H1 (cell line): ENCODE results near the gene C2orf74. TPM values are rescaled to one million over a fixed set of nuclear protein-coding genes. Genes with fewer than 3 reads are reported as not detected.

ENCODE experiments used
- CTCF ChIA-PET: fragments of 300-600 bp; sonication (Branson Sonifier 250); formaldehyde crosslinking; loops from one replicate; lab custom pipeline; 2021; ENCODE audit not compliant: partially characterized antibody; lab: Charles Lee
- POLR2A ChIA-PET: fragments of 300-600 bp; sonication (Branson Sonifier 250); formaldehyde crosslinking; loops from one replicate; lab custom pipeline; 2021; ENCODE audit warnings: inconsistent platforms; ENCODE audit not compliant: partially characterized antibody; lab: Charles Lee
- DNase-seq, 2 experiments: peaks; one replicate each; pipeline versions ENCODE4 v3.0.0 to v3.0.0-alpha.2; 2010 to 2022; ENCODE audit warnings: low spot score in 2 of 2, low read depth in 1 of 2, mixed read lengths in 1 of 2
- FAIRE-seq: peaks from 2 replicates; lab custom pipeline; 2011; peaks lifted over from hg19 to GRCh38; lab: Jason Lieb, UNC
- H2AFZ ChIP-seq: 2 replicates; pipeline ENCODE4 v1.8.1; 2012; ENCODE audit warnings: low read length, inconsistent platforms
- H2AK5ac ChIP-seq: 2 replicates; pipeline ENCODE4 v1.6.1; 2013; ENCODE audit warnings: low read depth, low read length
- H2BK120ac ChIP-seq: replicated peaks from 2 replicates; pipeline ENCODE3; 2013; ENCODE audit warnings: low read depth, low read length, inconsistent platforms
- H2BK12ac ChIP-seq: 2 replicates; pipeline ENCODE4 v1.6.1; 2013; ENCODE audit warnings: low read depth, low read length
- H2BK15ac ChIP-seq: 2 replicates; pipeline ENCODE4 v1.6.1; 2013; ENCODE audit warnings: low read length
- H2BK20ac ChIP-seq: 2 replicates; pipeline ENCODE4 v1.6.1; 2013; ENCODE audit warnings: low read length
- H2BK5ac ChIP-seq: 2 replicates; pipeline ENCODE4 v1.6.1; 2013; ENCODE audit warnings: low read depth, low read length
- H3K14ac ChIP-seq: 2 replicates; pipeline ENCODE4 v1.6.1; 2013; ENCODE audit warnings: inconsistent platforms; ENCODE audit not compliant: insufficient read length
- H3K18ac ChIP-seq: 2 replicates; pipeline ENCODE4 v1.6.1; 2013; ENCODE audit warnings: low read length; ENCODE audit errors: extremely low read depth
- H3K23ac ChIP-seq: 2 replicates; pipeline ENCODE4 v1.6.1; 2013; ENCODE audit warnings: inconsistent platforms; ENCODE audit not compliant: insufficient read length
- H3K23me2 ChIP-seq: 2 replicates; pipeline ENCODE4 v1.6.1; 2013; ENCODE audit warnings: low read depth, low read length
- H3K27ac ChIP-seq: 2 replicates; pipeline ENCODE4 v1.6.1; 2011; ENCODE audit warnings: low read depth, low read length, inconsistent platforms
- H3K27me3 ChIP-seq, 4 experiments: replicated peaks in 1 of 4; 1 replicate in 1 of 4; 2 replicates in 3 of 4; pipeline versions ENCODE4 v1.6.1 to v1.8.1; 2011 to 2013; ENCODE audit warnings: low read length in 3 of 4, mild to moderate bottlenecking in 3 of 4, inconsistent platforms in 2 of 4, mixed read lengths in 2 of 4, moderate library complexity in 1 of 4; ENCODE audit not compliant: control insufficient read depth in 3 of 4, insufficient read depth in 3 of 4; ENCODE audit errors: extremely low read depth in 1 of 4
- H3K36me3 ChIP-seq, 4 experiments: 2 replicates each; pipeline versions ENCODE4 v1.6.1 to v1.8.1; 2011 to 2013; ENCODE audit warnings: mild to moderate bottlenecking in 4 of 4, low read length in 3 of 4, moderate library complexity in 2 of 4, control low read depth in 1 of 4, inconsistent platforms in 1 of 4; ENCODE audit not compliant: insufficient read depth in 4 of 4, control insufficient read depth in 2 of 4
- H3K4ac ChIP-seq: replicated peaks from 2 replicates; pipeline ENCODE3; 2013; ENCODE audit warnings: low read length, low read depth, mixed read lengths, inconsistent platforms; ENCODE audit not compliant: insufficient read length
- H3K4me1 ChIP-seq, 4 experiments: replicated peaks in 1 of 4; 1 replicate in 1 of 4; 2 replicates in 3 of 4; pipeline versions ENCODE4 v1.6.1 to v1.8.1; 2011 to 2013; ENCODE audit warnings: low read length in 3 of 4, inconsistent platforms in 2 of 4, mixed read lengths in 1 of 4; ENCODE audit not compliant: insufficient read depth in 4 of 4, control insufficient read depth in 3 of 4
- H3K4me2 ChIP-seq, 2 experiments: 2 replicates each; pipeline versions ENCODE4 v1.6.1 to v1.8.1; 2011 to 2013; ENCODE audit warnings: low read depth in 2 of 2, low read length in 2 of 2, control low read depth in 1 of 2, inconsistent platforms in 1 of 2, mild to moderate bottlenecking in 1 of 2; ENCODE audit not compliant: insufficient read depth in 1 of 2
- H3K4me3 ChIP-seq, 4 experiments: fragments of 200-600, 300-600 bp in 1 of 4; sonication (generic), shearing (Covaris generic), sonication (Bioruptor Twin) in 1 of 4; 2 replicates each; pipeline versions ENCODE4 v1.5.1 to v1.8.1; 2011 to 2016; ENCODE audit warnings: low read length in 4 of 4, low read depth in 3 of 4, control low read depth in 2 of 4, inconsistent platforms in 2 of 4, mild to moderate bottlenecking in 2 of 4, mixed read lengths in 1 of 4, moderate library complexity in 1 of 4; ENCODE audit not compliant: insufficient read depth in 2 of 4; ENCODE audit errors: extremely low read depth in 1 of 4
- H3K56ac ChIP-seq: replicated peaks from 2 replicates; pipeline ENCODE3; 2013; ENCODE audit warnings: low read depth, mild to moderate bottlenecking, mixed read lengths, low read length, inconsistent platforms; ENCODE audit not compliant: insufficient read length
- H3K79me1 ChIP-seq: 2 replicates; pipeline ENCODE4 v1.6.1; 2013; ENCODE audit warnings: low read depth, low read length, control low read depth
- H3K79me2 ChIP-seq, 2 experiments: 2 replicates each; pipeline versions ENCODE4 v1.6.1 to v1.8.1; 2012 to 2013; ENCODE audit warnings: low read length in 2 of 2, mild to moderate bottlenecking in 2 of 2, inconsistent platforms in 1 of 2; ENCODE audit not compliant: insufficient read depth in 2 of 2, control insufficient read depth in 1 of 2
- H3K9ac ChIP-seq, 4 experiments: replicated peaks in 1 of 4; 1 replicate in 1 of 4; 2 replicates in 3 of 4; pipeline versions ENCODE4 v1.6.1 to v1.8.1; 2011 to 2013; ENCODE audit warnings: low read depth in 3 of 4, low read length in 3 of 4, control low read depth in 2 of 4, mild to moderate bottlenecking in 2 of 4, moderate library complexity in 2 of 4, inconsistent platforms in 1 of 4; ENCODE audit errors: extremely low read depth in 1 of 4
- H3K9me3 ChIP-seq, 2 experiments: 2 replicates each; pipeline versions ENCODE4 v1.6.1 to v1.8.1; 2012 to 2013; ENCODE audit warnings: mild to moderate bottlenecking in 2 of 2, moderate library complexity in 2 of 2, control low read depth in 1 of 2, inconsistent platforms in 1 of 2, low read depth in 1 of 2, low read length in 1 of 2, mixed read lengths in 1 of 2; ENCODE audit not compliant: insufficient read depth in 2 of 2
- H4K20me1 ChIP-seq, 2 experiments: replicated peaks in 1 of 2; 2 replicates each; pipeline versions ENCODE3 to v1.8.1; 2011 to 2013; ENCODE audit warnings: inconsistent platforms in 2 of 2, low read length in 2 of 2, mild to moderate bottlenecking in 1 of 2; ENCODE audit not compliant: insufficient read depth in 2 of 2, control insufficient read depth in 1 of 2
- H4K5ac ChIP-seq: 2 replicates; pipeline ENCODE4 v1.6.1; 2013; ENCODE audit warnings: low read length, low read depth, mixed read lengths, inconsistent platforms; ENCODE audit not compliant: insufficient read length
- H4K8ac ChIP-seq: 2 replicates; pipeline ENCODE4 v1.8.0; 2013; ENCODE audit warnings: mild to moderate bottlenecking, moderate library complexity, low read length, inconsistent platforms; ENCODE audit not compliant: insufficient read depth; ENCODE audit errors: extremely low read depth
- H4K91ac ChIP-seq: replicated peaks from 2 replicates; pipeline ENCODE3; 2013; ENCODE audit warnings: low read length, mixed read lengths, inconsistent platforms; ENCODE audit not compliant: insufficient read length
- CHD2 ChIP-seq: IDR thresholded peaks from 2 replicates; pipeline ENCODE4 v1.6.1; 2012; ENCODE audit warnings: low read length, improper control_type of control experiment
- CTBP2 ChIP-seq: IDR thresholded peaks from 2 replicates; pipeline ENCODE4 v1.7.0; 2011; ENCODE audit warnings: borderline replicate concordance, mild to moderate bottlenecking, moderate library complexity, mixed read lengths, low read length; ENCODE audit not compliant: insufficient read depth, insufficient read length
- FOSL1 ChIP-seq: IDR thresholded peaks from 2 replicates; pipeline ENCODE4 v1.6.1; 2011; ENCODE audit warnings: mild to moderate bottlenecking, low read depth, low read length, moderate library complexity; ENCODE audit not compliant: insufficient read depth
- GTF2F1 ChIP-seq: IDR thresholded peaks from 2 replicates; pipeline ENCODE4 v1.6.1; 2012; ENCODE audit warnings: low read depth, low read length, improper control_type of control experiment, borderline replicate concordance
- JUND ChIP-seq: IDR thresholded peaks from 2 replicates; pipeline ENCODE4 v1.6.1; 2011; ENCODE audit warnings: mild to moderate bottlenecking, improper control_type of control experiment, low read length
- RXRA ChIP-seq: IDR thresholded peaks from 2 replicates; pipeline ENCODE4 v1.6.1; 2011; ENCODE audit warnings: low read depth, mild to moderate bottlenecking, low read length, moderate library complexity; ENCODE audit not compliant: insufficient read depth
- SRF ChIP-seq: IDR thresholded peaks from 2 replicates; pipeline ENCODE4 v1.6.1; 2011; ENCODE audit warnings: mild to moderate bottlenecking, low read depth, low read length, moderate library complexity
- TAF1 ChIP-seq: IDR thresholded peaks from 2 replicates; pipeline ENCODE4 v1.6.1; 2011; ENCODE audit warnings: mild to moderate bottlenecking, low read depth, low read length
- TBP ChIP-seq: IDR thresholded peaks from 2 replicates; pipeline ENCODE4 v1.6.1; 2011; ENCODE audit warnings: low read depth, low read length, improper control_type of control experiment
- USF2 ChIP-seq: IDR thresholded peaks from 2 replicates; pipeline ENCODE4 v1.6.1; 2011; ENCODE audit warnings: low read length, improper control_type of control experiment
- YY1 ChIP-seq: IDR thresholded peaks from 2 replicates; pipeline ENCODE4 v1.6.1; 2011; ENCODE audit warnings: low read depth, mild to moderate bottlenecking, low read length
- WGBS, 2 experiments: shearing (Covaris generic) in 1 of 2; methylation state at CpG; one replicate each; pipeline versions ENCODE4 v1.1.6 to v1.1.7; 2013 to 2015; ENCODE audit warnings: low lambda C conversion rate in 2 of 2, mixed read lengths in 2 of 2, inconsistent platforms in 1 of 2, low coverage in 1 of 2, missing lambda C conversion rate in 1 of 2; ENCODE audit not compliant: insufficient replicate concordance in 2 of 2, insufficient coverage in 1 of 2, insufficient read length in 1 of 2; ENCODE audit errors: extremely low coverage in 1 of 2, missing lambda C conversion rate in 1 of 2; 5-methylcytosine and 5-hydroxymethylcytosine counted together
- polyA plus RNA-seq, 7 experiments: library from polyadenylated mRNA; depleted of rRNA in 3 of 7; stranded (reverse) in 5 of 7; unstranded in 2 of 7; fragments of >200 nt in 5 of 7; fragments of 200-250 nt in 2 of 7; gene quantifications; 1 replicate in 5 of 7; 2 replicates in 1 of 7; 4 replicates in 1 of 7; pipeline versions ENCODE4 v1.2.1 to v1.2.3, GENCODE V29; 2011 to 2013; ENCODE audit warnings: missing spikeins in 2 of 7, mixed read lengths in 2 of 7
- total RNA-seq: library from RNA; stranded (reverse); fragmentation: NEBNext Ultra II Directional; extraction: Animal tissue kit (Norgen Biotek cat#: 25700); gene quantifications from 2 replicates; pipeline ENCODE4 v1.2.1, GENCODE V29; 2021

C2orf74 gene
- total and polyA plus RNA-seq, 2 of the 8 experiments (the other 6 are each of a cell fraction or from before 2014, with no cell fraction given) = 2.6 to 9.3 TPM

- Histone ChIP-seq H2AK5ac (no peak overlapping the region), H3K79me1 (peaks cover 7% of the 10 kb centered on the region; the same call in 1 of the 2 replicates), H3K4ac (no peak overlapping the region), H2BK12ac (no peak overlapping the region), H3K4me2 (no peak overlapping the region), H3K79me2 (peaks cover 3 to 7% of the 10 kb centered on the region in 2 experiments; a peak in 1 of 4 replicates), H2BK5ac (peak overlapping the region; percentile 45; the same call in 1 of the 2 replicates), H2BK120ac (no peak overlapping the region), H3K56ac (no peak overlapping the region), H3K4me1 (peaks cover 6 to 11% (median 8%) of the 10 kb centered on the region in 4 experiments; a peak in 6 of 7 replicates), H4K20me1 (peaks cover 4 to 5% of the 10 kb centered on the region in 2 experiments), H4K8ac (no peak overlapping the region), H3K18ac (no peak overlapping the region), H3K9ac (no peak overlapping the region; a peak in 1 of 7 replicates), H3K23ac (no peak overlapping the region), H3K14ac (no peak overlapping the region), H2BK20ac (no peak overlapping the region), H3K4me3 (no peak overlapping the region), H4K5ac (no peak overlapping the region), H4K91ac (no peak overlapping the region), H3K27me3 (peaks cover 0 to 5% (median under 1%) of the 10 kb centered on the region in 4 experiments; a peak in 6 of 7 replicates), H3K23me2 (peaks cover 10% of the 10 kb centered on the region), H3K9me3 (no peaks in the 10 kb centered on the region), H3K36me3 (peaks cover 9 to 50% (median 25%) of the 10 kb centered on the region in 4 experiments; a peak in 7 of 8 replicates), H2AFZ (no peak overlapping the region), H2BK15ac (no peak overlapping the region), H3K27ac (no peak overlapping the region)
- CTCF ChIA-PET = no interaction called here
- 84% methylated on average over 14 of the region's 14 CpGs; no CpG with 5 or more reads in 1 of the 2 experiments for WGBS, 2 experiments
- DNase-seq = no peak
- POLR2A ChIA-PET = interaction anchor here (1.6 kb wide), 1 partner anchor 113 kb away, joined by 4 read pairs; no protein-coding TSS in a partner anchor
- FAIRE-seq = no peak
- no peak for TF ChIP-seq FOSL1
- TF ChIP-seq CHD2 = no peak
- no peak for TF ChIP-seq RXRA
- TF ChIP-seq GTF2F1 = no peak
- TF ChIP-seq JUND = no peak
- no peak for TF ChIP-seq USF2
- no peak for TF ChIP-seq YY1
- no peak for TF ChIP-seq SRF
- no peak for TF ChIP-seq TBP
- TF ChIP-seq CTBP2 = no peak
- TF ChIP-seq TAF1 = no peak
Observed at GRCh38 chr2:61179701-61180639, 18.0 kb downstream of the C2orf74 start.
